Subcutaneous abdominal adipose tissue (tissue), 5 donors: Measurements from ENCODE around the gene USP10.

ENCODE experiments used
- H3K27ac ChIP-seq: one replicate; pipeline ENCODE4 v1.7.0; 2013; ENCODE audit warnings: low read depth, mild to moderate bottlenecking, inconsistent platforms, low read length, moderate library complexity
- H3K27me3 ChIP-seq, 5 donors: one replicate each; pipeline ENCODE4 v1.7.0; 2013; ENCODE audit warnings: low read length in 5 of 5, inconsistent platforms in 1 of 5; ENCODE audit not compliant: control insufficient read depth in 5 of 5, insufficient read depth in 4 of 5
- H3K36me3 ChIP-seq, 5 donors: one replicate each; pipeline ENCODE4 v1.7.0; 2013; ENCODE audit warnings: low read length in 5 of 5; ENCODE audit not compliant: control insufficient read depth in 5 of 5, insufficient read depth in 5 of 5
- H3K4me1 ChIP-seq, 5 donors: one replicate each; pipeline ENCODE4 v1.7.0; 2013; ENCODE audit warnings: low read length in 5 of 5, mild to moderate bottlenecking in 3 of 5, moderate library complexity in 1 of 5; ENCODE audit not compliant: control insufficient read depth in 5 of 5, insufficient read depth in 5 of 5
- H3K4me3 ChIP-seq, 5 donors: one replicate each; pipeline ENCODE4 v1.7.0; 2013; ENCODE audit warnings: low read length in 5 of 5, low read depth in 1 of 5
- H3K9ac ChIP-seq, 5 donors: one replicate each; pipeline ENCODE4 v1.7.0; 2013; ENCODE audit warnings: low read length in 5 of 5, mild to moderate bottlenecking in 4 of 5, moderate library complexity in 3 of 5
- H3K9me3 ChIP-seq, 5 donors: one replicate each; pipeline ENCODE4 v1.7.0; 2013; ENCODE audit warnings: low read length in 5 of 5; ENCODE audit not compliant: control insufficient read depth in 5 of 5
- donor health status: healthy.
- donor health status: healthy.
- donor health status: healthy.
- donor health status: healthy.
- donor health status: healthy.

USP10 gene

DNA sequence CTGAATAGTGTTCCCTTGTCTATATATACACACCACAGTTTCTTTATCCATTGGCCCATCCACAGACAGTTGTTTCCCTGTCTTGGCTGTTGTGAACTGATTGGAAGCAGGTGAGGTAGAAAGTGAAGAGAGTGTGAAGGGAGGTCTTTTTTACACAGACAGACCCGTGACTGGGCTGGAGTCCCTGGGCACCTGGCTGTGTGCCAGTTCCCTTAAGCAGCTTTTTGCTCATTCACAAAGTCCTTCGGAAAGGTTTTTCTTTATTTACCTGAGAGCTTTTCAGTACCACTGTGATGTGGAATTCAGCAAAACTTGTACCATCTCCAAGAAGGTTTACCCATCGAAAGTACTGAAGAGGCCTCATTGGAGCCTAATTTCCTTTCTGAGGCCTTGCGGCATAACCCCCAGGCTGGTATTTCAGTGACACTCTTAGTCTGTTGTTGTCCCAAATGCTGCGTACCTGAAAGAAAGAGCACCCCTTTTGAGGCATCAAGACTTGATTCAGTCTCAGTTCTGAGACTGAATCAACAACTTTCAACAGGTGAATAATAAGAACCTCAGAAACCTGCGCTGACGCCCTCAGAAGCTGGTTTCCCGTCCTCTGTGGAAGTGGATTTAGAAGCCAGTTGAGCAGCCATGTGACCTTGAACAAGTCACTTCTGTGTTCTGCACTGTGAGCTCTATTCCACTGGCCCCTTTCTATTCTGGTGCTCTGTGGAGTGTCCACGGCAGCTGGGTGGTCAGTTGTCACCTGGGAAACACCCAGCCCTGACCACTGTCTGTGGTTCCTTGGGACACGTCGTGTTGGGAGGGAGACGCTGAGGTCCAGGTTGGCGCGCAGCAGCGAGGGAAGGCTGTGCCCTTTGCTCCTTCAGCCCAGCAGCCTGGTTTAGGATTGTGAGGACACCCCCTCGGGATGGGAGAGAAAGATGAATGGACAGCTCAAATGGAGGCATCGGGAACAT lies 66.1 kb downstream of the USP10 start:
- H3K4me3 ChIP-seq = no peak overlapping the region
- H3K27ac ChIP-seq = no peak overlapping the region
- peaks cover 27 to 82% (median 70%) of the 10 kb centered on the region in 5 donors for H3K36me3 ChIP-seq
- H3K27me3 ChIP-seq = no peaks in the 10 kb centered on the region
- H3K4me1 ChIP-seq = peaks cover 0 to 6% (median 0%) of the 10 kb centered on the region in 5 donors
- H3K9me3 ChIP-seq = no peaks in the 10 kb centered on the region
- H3K9ac ChIP-seq = no peak overlapping the region

GRCh38 chr16:84766978-84767773 lies 67.4 kb downstream of the USP10 start:
- Histone ChIP-seq H3K4me3 (no peak overlapping the region), H3K27me3 (no peaks in the 10 kb centered on the region), H3K27ac (no peak overlapping the region), H3K36me3 (peaks cover 24 to 81% (median 66%) of the 10 kb centered on the region in 5 donors), H3K9ac (no peak overlapping the region), H3K4me1 (peaks cover 0 to 6% (median 0%) of the 10 kb centered on the region in 5 donors), H3K9me3 (no peaks in the 10 kb centered on the region)

DNA sequence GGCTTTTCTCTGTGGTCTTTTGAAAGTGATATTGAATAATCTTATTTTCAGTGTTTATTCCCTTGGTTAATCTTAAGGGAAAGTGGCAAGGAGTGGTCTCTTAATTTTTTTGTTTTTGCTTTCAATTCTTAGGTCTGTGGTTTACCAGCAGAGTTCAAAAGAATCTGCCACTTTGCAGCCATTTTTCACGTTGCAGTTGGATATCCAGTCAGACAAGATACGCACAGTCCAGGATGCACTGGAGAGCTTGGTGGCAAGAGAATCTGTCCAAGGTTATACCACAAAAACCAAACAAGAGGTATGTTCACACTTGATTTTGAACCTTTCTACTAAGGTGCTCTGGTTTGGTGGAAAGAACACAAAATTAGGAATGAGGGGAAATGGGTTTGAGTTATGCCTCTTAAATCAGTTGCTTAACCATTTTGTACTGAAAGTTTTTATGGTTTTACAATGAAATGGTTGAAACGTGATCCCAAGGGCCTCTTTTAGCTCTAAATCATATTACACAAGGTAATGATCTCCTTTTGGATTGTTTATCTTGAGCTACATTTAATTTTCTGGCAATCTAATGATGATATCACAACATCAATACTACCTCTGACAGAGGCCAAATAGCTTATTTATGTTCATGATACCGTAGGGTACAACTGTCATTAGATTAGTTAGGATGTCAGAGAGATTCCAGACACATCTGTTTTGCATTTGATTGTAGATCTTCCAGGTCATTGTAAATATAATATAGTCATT lies 68.4 kb downstream of the USP10 start:
- Histone ChIP-seq H3K4me1 (peaks cover 0 to 6% (median 0%) of the 10 kb centered on the region in 5 donors), H3K9me3 (no peaks in the 10 kb centered on the region), H3K27me3 (no peaks in the 10 kb centered on the region), H3K27ac (no peak overlapping the region), H3K36me3 (peaks cover 22 to 85% (median 70%) of the 10 kb centered on the region in 5 donors), H3K9ac (no peak overlapping the region), H3K4me3 (no peak overlapping the region)

GRCh38 chr16:84768808-84769197 lies 69.0 kb downstream of the USP10 start:
- Histone ChIP-seq H3K36me3 (peaks cover 20 to 85% (median 69%) of the 10 kb centered on the region in 5 donors), H3K9ac (no peak overlapping the region), H3K27ac (no peak overlapping the region), H3K4me3 (no peak overlapping the region), H3K27me3 (no peaks in the 10 kb centered on the region), H3K4me1 (peaks cover 0 to 6% (median 0%) of the 10 kb centered on the region in 5 donors), H3K9me3 (no peaks in the 10 kb centered on the region)

- Histone ChIP-seq H3K27ac (no peak overlapping the region), H3K27me3 (no peaks in the 10 kb centered on the region), H3K9ac (no peak overlapping the region), H3K36me3 (peaks cover 20 to 85% (median 67%) of the 10 kb centered on the region in 5 donors), H3K9me3 (no peaks in the 10 kb centered on the region), H3K4me3 (no peak overlapping the region), H3K4me1 (peaks cover 0 to 6% (median 0%) of the 10 kb centered on the region in 5 donors)
Observed at GRCh38 chr16:84769416-84769815, 69.6 kb downstream of the USP10 start.

DNA sequence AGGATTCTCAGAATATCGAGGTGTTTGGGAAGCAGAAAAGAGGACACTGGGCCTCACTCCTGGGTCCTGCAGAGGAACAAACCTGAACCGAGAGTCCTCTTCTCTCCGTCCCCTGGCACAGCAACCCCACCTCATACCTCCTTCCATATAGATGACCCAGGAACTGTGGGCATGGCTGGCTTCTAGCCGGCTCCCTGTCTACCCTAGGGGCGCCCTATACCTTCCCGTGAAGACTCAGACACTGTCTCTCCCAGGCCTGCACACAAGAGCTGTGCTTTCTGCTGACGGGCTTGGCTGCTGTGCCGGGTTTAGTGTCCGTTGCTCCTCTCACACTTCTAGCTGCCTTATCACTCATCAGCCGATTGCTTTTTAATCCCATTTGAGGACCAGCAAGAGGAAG lies 73.5 kb downstream of the USP10 start:
- no peak overlapping the region for H3K9ac ChIP-seq
- no peak overlapping the region for H3K27ac ChIP-seq
- H3K4me1 ChIP-seq = no peaks in the 10 kb centered on the region
- H3K27me3 ChIP-seq = no peaks in the 10 kb centered on the region
- H3K9me3 ChIP-seq = no peaks in the 10 kb centered on the region
- no peak overlapping the region for H3K4me3 ChIP-seq
- peaks cover 12 to 92% (median 73%) of the 10 kb centered on the region in 5 donors for H3K36me3 ChIP-seq

DNA sequence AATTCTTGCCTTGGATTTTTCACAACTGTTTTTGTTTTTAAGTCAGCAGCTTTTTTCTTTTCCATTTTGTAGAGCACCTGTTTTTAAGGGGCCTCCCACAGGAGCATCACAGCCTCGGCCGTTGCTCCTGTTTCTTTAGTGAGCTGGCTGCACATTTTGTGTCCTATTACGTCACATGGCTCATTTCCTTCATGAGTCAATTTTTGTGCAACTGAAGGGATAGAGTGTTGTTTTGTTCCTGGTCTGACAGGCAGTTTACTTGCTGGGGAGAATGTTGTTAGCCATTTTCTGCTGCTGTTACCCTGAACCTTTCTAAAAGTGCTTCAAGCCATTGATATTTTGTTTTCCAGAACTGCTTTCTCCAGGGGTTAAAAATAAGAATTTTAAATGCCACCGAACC lies 75.0 kb downstream of the USP10 start:
- Histone ChIP-seq H3K4me3 (no peak overlapping the region), H3K9me3 (no peaks in the 10 kb centered on the region), H3K4me1 (no peaks in the 10 kb centered on the region), H3K36me3 (peaks cover 8 to 91% (median 70%) of the 10 kb centered on the region in 5 donors), H3K27me3 (no peaks in the 10 kb centered on the region), H3K9ac (no peak overlapping the region), H3K27ac (no peak overlapping the region)

- Histone ChIP-seq H3K9ac (no peak overlapping the region), H3K4me1 (no peaks in the 10 kb centered on the region), H3K27ac (no peak overlapping the region), H3K4me3 (no peak overlapping the region), H3K36me3 (peaks cover 8 to 93% (median 71%) of the 10 kb centered on the region in 5 donors), H3K27me3 (no peaks in the 10 kb centered on the region), H3K9me3 (no peaks in the 10 kb centered on the region)
Observed at GRCh38 chr16:84775262-84775810, 75.5 kb downstream of the USP10 start.

GRCh38 chr16:84777435-84777834 lies 77.6 kb downstream of the USP10 start:
- Histone ChIP-seq H3K36me3 (peaks cover 8 to 77% (median 66%) of the 10 kb centered on the region in 5 donors), H3K27me3 (no peaks in the 10 kb centered on the region), H3K9ac (no peak overlapping the region), H3K27ac (no peak overlapping the region), H3K4me3 (no peak overlapping the region), H3K9me3 (no peaks in the 10 kb centered on the region), H3K4me1 (no peaks in the 10 kb centered on the region)
